HEK293T (cell line): ENCODE results near the gene XPR1.

Experiments
- BHLHE40 ChIP-seq: fragments of 450-650 bp; IDR thresholded peaks from 2 replicates; pipeline ENCODE4 v1.6.1; 2016; ENCODE audit warnings: mild to moderate bottlenecking, moderate library complexity, borderline replicate concordance
- ELF4 ChIP-seq: fragments of 450-650 bp; IDR thresholded peaks from 2 replicates; pipeline ENCODE4 v1.6.1; 2017; ENCODE audit warnings: antibody characterized with exemption
- FOXA1 ChIP-seq: fragments of 450-650 bp; IDR thresholded peaks from 2 replicates; pipeline ENCODE4 v1.6.1; 2016; ENCODE audit warnings: mild to moderate bottlenecking
- FOXK2 ChIP-seq: fragments of 450-650 bp; IDR thresholded peaks from 2 replicates; pipeline ENCODE4 v1.6.1; 2016; ENCODE audit warnings: mild to moderate bottlenecking
- FOXM1 ChIP-seq: fragments of 450-650 bp; IDR thresholded peaks from 2 replicates; pipeline ENCODE4 v1.6.1; 2017; ENCODE audit warnings: mild to moderate bottlenecking, borderline replicate concordance
- HDGF ChIP-seq: fragments of 450-650 bp; IDR thresholded peaks from 2 replicates; pipeline ENCODE4 v1.6.1; 2017; ENCODE audit warnings: antibody characterized with exemption, borderline replicate concordance
- L3MBTL2 ChIP-seq: fragments of 450-650 bp; conservative IDR thresholded peaks from 2 replicates; pipeline ENCODE4 v1.6.1; 2016; ENCODE audit warnings: mild to moderate bottlenecking
- NFRKB ChIP-seq: fragments of 450-650 bp; IDR thresholded peaks from 2 replicates; pipeline ENCODE4 v1.6.1; 2016; ENCODE audit warnings: mild to moderate bottlenecking, moderate library complexity
- PKNOX1 ChIP-seq: fragments of 450-650 bp; IDR thresholded peaks from 2 replicates; pipeline ENCODE4 v1.6.1; 2016
- SP1 ChIP-seq: fragments of 450-650 bp; IDR thresholded peaks from 2 replicates; pipeline ENCODE4 v1.6.1; 2017
- TARDBP ChIP-seq: fragments of 450-650 bp; IDR thresholded peaks from 2 replicates; pipeline ENCODE4 v1.6.1; 2016
- ZNF384 ChIP-seq: fragments of 450-650 bp; IDR thresholded peaks from 2 replicates; pipeline ENCODE4 v1.6.1; 2016

- TF ChIP-seq TARDBP (no peak), ELF4 (no peak), FOXK2 (no peak), SP1 (no peak), HDGF (no peak), FOXM1 (no peak), BHLHE40 (no peak), FOXA1 (no peak), NFRKB (no peak), PKNOX1 (no peak), ZNF384 (no peak), L3MBTL2 (no peak)
These were observed 25.7 kb upstream of the XPR1 start for GRCh38 chr1:180606155-180606554.
